ENCODE data around the gene ADGRV1.
"Not testable (repeated sequence)": the region's sequence is repeated elsewhere in the genome, so short reads cannot be mapped to it uniquely, and the experiment has no call there.

The ADGRV1 gene

DNA sequence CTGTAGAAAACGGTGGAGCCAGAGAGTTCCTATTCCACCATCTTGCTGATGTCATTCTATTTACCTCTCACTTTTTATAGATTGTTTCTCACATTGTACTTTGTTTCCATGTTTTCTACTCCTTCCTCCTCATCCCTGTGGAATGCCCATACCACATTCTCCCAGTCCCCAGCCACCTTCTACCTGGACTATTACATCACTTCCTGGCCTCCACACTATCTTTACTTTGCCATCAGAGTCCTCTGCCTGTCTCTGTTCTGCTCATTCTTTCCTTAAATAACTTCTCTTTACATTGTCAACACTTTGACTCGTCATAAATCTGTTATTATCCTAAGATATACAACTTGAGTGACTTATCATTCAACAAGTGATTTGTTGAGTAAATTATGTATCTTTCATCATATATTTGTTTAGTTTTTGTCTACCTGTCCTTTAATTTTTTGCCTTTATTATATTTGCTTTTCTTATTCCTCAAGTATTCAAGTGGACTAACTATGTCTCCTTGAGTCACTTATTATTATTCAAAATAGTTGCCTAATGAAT lies 182.5 kb downstream of the ADGRV1 start:
- no peak for DNase-seq

DNA sequence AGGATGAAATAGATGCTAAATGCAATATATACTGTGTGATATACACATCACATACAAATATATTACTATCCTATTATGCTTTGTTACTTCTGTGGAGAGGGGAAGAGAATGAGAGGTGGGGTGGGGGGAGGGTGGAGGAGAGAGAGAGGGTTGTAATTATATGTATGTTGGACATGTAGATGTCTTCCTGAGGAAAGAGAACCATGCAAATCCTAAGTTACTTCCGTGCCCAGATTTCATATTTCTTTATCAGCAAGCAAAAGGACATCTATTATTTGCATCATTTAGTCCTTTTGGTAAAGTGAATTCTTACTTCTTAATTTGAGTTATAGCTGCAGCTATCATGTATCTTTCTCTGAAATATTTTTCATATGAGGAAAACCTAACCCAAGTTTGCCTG lies 187.5 kb downstream of the ADGRV1 start:
- no peak for DNase-seq

GRCh38 chr5:90747175-90747574 lies 188.6 kb downstream of the ADGRV1 start:
- no peak for DNase-seq

- no peak for DNase-seq
Observed at GRCh38 chr5:90747693-90748092, 189.1 kb downstream of the ADGRV1 start.

- DNase-seq: no peak
Observed at GRCh38 chr5:90759119-90759518, 200.5 kb downstream of the ADGRV1 start.

DNA sequence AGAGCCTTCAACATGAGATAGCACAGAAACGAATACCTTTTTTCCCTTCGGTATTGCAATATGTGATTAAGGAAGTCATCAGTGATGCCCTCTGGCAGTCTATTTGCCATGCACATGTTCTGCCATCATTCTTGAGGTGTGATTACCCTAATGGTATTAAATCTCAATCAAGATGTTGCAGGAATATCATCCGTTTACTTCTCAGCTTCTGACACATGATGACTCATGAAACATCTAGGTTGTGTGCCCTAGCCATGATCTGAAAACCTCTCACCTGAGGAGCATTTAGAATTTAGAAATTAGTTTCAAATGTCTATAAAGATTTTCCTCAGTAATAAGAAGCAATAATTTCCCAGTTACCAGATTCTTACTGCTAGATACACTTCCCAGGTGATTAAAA lies 209.1 kb downstream of the ADGRV1 start:
- no peak for DNase-seq

- DNase-seq: not testable (repeated sequence)
Observed at GRCh38 chr5:90770006-90770541, 211.5 kb downstream of the ADGRV1 start.

GRCh38 chr5:90777959-90778358 lies 219.4 kb downstream of the ADGRV1 start:
- no peak for DNase-seq

DNA sequence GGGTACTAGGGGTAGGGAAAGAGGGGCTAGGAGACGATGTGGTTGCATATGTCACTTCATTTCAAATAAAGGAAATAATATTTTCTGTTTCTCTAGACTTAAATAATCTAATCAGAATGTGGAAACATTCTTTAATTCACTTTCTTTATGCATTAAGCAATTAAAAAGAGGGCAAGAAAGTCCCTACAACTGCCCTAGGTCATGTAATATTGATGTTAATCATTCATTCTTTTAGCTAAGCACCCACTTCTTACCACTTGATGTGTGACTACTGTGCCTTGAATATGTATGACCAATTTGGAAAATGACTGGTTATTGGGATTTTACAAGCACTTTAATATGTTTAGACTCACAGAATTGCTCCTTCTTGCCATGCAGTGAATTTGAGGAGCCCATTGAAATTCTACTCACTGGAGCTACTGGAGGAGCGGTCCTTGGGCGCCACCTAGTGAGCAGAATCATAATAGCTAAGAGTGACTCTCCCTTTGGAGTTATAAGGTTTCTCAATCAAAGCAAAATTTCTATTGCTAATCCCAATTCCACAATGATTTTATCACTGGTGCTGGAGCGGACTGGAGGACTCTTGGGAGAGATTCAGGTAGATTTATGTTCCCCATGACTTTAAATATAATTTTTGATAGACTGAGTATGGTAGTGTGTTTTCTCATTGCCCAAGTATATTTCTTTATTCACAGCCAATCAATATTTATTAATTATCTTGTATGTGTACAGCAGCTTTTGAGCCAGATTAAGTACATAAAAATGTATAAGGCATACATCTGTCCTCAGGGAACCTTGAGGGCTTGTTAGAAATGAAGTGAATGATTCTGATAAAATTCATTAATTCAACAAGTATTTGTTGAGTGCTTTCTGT lies 225.1 kb downstream of the ADGRV1 start:
- DNase-seq: peak; percentile 66 to 82

- DNase-seq: no peak
Observed at GRCh38 chr5:90786756-90787155, 228.2 kb downstream of the ADGRV1 start.

DNA sequence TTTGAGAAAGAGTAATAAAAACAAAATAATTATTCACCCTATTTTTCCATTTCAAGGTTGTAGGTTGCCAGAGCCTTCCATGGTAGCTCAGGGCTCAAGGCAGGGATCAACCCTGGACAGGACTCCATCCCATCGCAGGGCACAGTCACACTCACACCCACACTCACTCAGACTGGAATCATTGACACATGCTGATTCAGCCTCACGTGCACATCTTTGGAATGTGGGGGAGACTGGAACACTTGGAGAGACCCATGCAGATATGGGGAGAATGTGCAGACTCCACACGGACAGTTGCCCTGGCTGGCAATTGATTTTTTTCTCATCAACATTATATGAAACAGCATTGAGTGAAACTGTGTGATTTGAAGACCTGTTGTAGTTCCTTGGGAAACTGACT lies 234.1 kb downstream of the ADGRV1 start:
- no peak for DNase-seq

DNA sequence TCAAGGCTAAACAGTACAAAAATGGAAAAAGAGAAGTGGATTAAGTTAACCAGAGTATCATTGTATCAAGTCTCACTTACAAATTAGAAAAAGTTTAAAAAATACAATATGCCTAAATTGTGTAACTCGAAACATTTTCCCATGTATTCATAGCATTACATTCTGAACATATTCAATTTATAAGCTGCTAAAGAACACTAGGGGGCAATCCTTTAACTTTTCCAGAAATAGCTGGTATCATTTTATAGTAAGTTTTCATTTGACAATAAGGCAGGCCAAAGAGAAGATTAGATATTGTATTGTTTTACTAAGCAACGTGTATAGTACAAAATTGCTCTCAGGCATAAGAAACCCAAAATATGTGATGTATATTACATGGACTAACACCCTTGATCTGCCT lies 234.6 kb downstream of the ADGRV1 start:
- peak; percentile 3 to 30 for DNase-seq

- not testable (repeated sequence) for DNase-seq
Observed at GRCh38 chr5:90796919-90797318, 238.3 kb downstream of the ADGRV1 start.

DNA sequence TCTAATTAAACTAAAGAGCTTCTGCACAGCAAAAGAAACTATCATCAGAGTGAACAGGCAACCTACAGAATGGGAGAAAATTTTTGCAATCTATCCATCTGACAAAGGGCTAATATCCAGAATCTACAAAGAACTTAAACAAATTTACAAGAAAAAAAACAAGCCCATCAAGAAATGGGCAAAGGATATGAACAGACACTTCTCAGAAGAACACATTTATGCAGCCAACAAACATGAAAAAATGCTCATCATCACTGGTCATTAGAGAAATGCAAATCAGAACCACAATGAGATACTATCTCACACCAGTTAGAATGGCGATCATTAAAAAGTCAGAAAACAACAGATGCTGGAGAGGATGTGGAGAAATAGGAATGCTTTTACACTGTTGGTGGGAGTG lies 241.5 kb downstream of the ADGRV1 start:
- not testable (repeated sequence) for DNase-seq

DNA sequence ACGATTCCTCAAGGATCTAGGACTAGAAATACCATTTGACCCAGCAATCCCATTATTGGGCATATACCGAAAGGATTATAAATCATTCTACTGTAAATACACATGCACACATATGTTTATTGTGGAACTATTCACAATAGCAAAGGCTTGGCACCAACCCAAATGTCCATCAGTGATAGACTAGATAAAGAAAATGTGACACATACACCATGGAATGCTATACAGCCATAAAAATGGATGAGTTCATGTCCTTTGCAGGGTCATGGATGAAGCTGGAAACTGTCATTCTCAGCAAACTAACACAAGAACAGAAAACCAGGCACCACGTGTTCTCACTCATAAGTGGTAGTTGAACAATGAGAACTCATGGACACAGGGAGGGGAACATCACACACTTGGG lies 241.9 kb downstream of the ADGRV1 start:
- DNase-seq: not testable (repeated sequence)

- peak; percentile 62 to 72 for DNase-seq
Observed at GRCh38 chr5:90802474-90803317, 244.1 kb downstream of the ADGRV1 start.

DNA sequence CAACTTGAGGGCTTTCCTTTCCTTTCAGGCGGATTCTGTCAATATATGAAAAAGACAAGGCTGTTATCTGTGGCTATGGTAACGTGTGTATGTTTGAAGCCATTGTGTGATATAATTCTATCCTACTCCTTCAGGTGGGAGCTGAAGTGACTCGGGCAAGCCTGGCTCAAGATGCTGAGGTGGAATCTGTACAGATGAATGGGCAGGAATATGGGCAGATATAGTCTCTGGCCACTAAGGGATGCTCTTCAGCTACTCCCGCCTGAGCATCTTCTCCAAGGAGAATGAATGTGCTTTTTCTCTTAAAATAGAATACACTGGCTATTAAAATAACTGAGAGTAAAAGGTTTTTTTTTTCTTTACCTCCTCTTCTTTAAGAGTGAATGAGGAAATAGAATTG lies 244.8 kb downstream of the ADGRV1 start:
- no peak for DNase-seq

- no peak for DNase-seq
Observed at GRCh38 chr5:90803876-90804275, 245.3 kb downstream of the ADGRV1 start.

DNA sequence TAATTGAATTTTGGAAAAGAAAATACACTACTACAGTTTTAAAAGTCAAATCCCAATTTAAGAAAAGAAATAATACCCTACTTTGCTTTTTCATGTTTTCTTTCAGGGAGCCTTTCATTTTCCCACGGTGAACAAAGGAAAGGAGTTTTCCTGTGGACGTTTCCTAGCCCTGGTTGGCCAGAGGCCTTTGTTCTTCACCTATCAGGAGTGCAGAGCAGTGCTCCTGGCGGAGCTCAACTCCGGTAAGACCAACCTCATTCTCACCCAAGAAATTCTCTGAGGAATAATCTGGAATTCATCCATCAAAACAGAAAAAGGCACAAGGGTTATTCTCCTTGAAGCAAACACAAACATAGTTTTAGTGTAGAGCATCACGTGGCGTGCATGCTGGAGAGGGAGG lies 248.9 kb downstream of the ADGRV1 start:
- DNase-seq: no peak

DNA sequence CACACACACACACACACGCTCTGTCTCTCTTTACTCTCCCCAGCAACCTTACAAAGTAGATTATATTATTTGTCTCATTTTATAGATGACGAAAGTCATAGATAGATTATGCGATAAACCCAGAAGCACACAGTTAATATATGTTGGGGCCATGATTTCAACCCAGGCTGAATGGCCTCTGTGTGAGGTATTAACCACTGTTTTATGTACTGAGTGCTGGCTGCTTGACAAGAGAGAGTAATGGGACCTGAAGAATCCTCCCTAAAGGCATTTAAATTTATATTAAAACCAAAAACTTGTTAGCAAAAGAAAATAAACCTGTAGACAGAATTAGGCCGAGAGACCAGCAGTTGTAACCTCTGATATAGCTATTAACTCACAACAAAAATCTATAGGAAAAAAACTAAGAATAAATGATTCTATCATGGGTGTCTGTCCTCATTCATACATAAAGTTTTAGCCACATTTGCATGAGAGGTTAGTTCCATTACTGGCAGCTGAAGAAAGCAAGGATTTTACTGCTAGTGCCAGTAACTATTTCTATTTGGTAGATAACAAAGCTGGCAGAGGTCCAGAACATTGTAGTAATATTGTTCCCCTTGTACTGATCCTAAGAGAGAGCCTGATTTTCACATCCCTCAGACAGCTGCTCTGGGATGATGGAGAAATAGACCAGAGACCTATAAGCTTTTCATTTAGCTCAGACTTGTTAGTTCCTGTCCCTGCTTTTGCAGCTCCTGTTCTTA lies 250.9 kb downstream of the ADGRV1 start:
- no peak for DNase-seq

DNA sequence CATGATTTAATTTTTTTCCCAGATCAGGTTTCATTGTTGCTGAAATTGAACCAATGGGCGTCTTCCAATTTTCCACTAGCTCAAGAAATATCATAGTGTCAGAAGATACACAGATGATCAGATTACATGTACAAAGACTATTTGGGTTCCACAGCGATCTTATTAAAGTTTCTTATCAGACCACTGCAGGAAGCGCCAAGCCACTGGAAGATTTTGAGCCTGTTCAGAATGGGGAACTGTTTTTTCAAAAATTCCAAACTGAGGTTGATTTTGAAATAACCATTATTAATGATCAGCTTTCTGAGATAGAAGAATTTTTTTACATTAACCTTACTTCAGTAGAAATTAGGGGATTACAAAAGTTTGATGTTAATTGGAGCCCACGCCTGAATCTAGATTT lies 251.6 kb downstream of the ADGRV1 start:
- no peak for DNase-seq

DNA sequence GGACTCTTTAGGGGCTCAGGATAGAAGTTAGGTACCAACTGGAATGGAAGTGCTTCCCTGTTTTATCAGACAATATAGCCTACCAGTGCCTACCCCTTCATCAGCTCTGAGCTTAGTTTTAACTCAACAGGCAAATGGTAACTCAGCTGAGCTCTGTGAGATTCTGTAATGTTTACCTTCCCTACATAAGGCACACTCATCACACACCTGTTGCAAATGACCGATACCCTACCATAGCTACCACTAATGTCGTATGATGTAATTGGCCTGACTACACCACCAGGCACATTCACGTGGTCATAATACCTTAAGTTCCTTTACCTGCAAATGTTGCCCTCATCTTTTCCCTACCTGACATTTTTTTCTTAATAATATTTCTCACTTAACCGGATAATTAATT lies 254.8 kb downstream of the ADGRV1 start:
- DNase-seq: no peak

GRCh38 chr5:90822062-90822461 lies 263.5 kb downstream of the ADGRV1 start:
- not testable (repeated sequence) for DNase-seq
